Sigmoid colon (tissue), 4 donors: ENCODE data around the gene SEZ6L2.

ENCODE experiments used
- EP300 ChIP-seq, 4 donors: sonication (generic); formaldehyde crosslinking; IDR thresholded peaks; one replicate each; pipeline ENCODE4 v1.6.1; 2017; ENCODE audit warnings: antibody characterized with exemption in 4 of 4
- POLR2A ChIP-seq, 2 donors: fragments of 450-650 bp; IDR thresholded peaks; one replicate each; pipeline ENCODE4 v1.6.1; 2016; ENCODE audit warnings: antibody characterized with exemption in 2 of 2, mild to moderate bottlenecking in 2 of 2, moderate library complexity in 2 of 2
- POLR2AphosphoS5 ChIP-seq, 4 donors: sonication (generic); formaldehyde crosslinking; IDR thresholded peaks; one replicate each; pipeline ENCODE4 v1.6.1; 2017; ENCODE audit warnings: antibody characterized with exemption in 4 of 4

- TF ChIP-seq POLR2AphosphoS5 (IDR thresholded peaks at IDR 0.05) (no peak), POLR2A (IDR thresholded peaks at IDR 0.05) (no peak), EP300 (IDR thresholded peaks at IDR 0.05) (no peak)
Measured at GRCh38 chr16:29843931-29844330, 55.4 kb downstream of the SEZ6L2 start.
